HEK293T (cell line): ENCODE data around the gene FCRLA.

Source experiments
- FOXM1 ChIP-seq: fragments of 450-650 bp; IDR thresholded peaks from 2 replicates; pipeline ENCODE4 v1.6.1; 2017; ENCODE audit warnings: mild to moderate bottlenecking, borderline replicate concordance
- PKNOX1 ChIP-seq: fragments of 450-650 bp; IDR thresholded peaks from 2 replicates; pipeline ENCODE4 v1.6.1; 2016

DNA sequence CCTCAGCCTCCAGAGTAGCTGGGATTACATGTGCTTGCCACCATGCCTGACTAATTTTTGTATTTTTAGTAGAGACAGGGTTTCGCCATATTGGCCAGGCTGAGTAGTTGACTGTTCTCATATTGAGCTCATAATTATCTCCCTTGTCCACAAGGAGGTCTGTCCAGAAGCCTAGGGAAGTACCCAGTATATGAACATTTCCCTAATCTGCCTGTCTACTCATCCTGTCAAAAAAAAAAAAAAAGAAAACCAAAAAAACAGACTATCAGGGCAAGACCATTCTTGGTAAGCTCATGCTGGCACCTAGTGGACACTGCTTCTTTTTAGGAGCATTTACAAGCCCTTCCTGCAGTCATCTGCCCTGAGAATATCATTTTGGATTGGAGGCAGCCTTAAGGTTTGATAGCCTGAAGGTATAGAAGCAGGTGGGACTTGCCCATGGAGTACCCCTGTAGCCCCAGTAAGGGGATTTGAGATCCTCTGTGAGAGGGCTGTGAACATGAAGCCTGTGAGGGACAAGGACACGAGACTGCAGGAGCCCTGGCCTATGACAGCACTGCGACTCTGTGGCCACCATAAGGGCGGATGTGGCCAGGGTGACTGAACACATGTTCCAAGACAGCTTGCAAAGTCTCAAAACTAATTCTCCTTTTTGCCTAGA, 31.7 kb downstream of the FCRLA start:
- TF ChIP-seq PKNOX1: peak; percentile 35; the same call in 1 of the 2 replicates
- TF ChIP-seq FOXM1: no peak
